Gastroesophageal sphincter (tissue), 4 donors: ENCODE data around the gene MTUS2. TPM values are rescaled to one million over a fixed set of nuclear protein-coding genes. Genes with fewer than 3 reads are reported as not detected.

Experiments
- ATAC-seq: fragments of 150-250 bp; one replicate; pipeline ENCODE4 v1.9.1; 2016; ENCODE audit warnings: mild to moderate bottlenecking, moderate library complexity
- H3K27ac ChIP-seq, 4 donors: fragments of 200-600 bp; sonication (generic) in 3 of 4; 1 replicate in 3 of 4; 2 replicates in 1 of 4; pipeline ENCODE4 v1.5.1; 2016 to 2019
- H3K27me3 ChIP-seq: fragments of 200-600 bp; sonication (generic); one replicate; pipeline ENCODE4 v1.5.1; 2019
- H3K36me3 ChIP-seq, 2 donors: fragments of 200-600 bp; sonication (generic); one replicate each; pipeline ENCODE4 v1.5.1; 2019; ENCODE audit warnings: control low read depth in 1 of 2
- H3K4me1 ChIP-seq, 3 donors: fragments of 200-600 bp; sonication (generic); 1 replicate in 2 of 3; 2 replicates in 1 of 3; pipeline ENCODE4 v1.5.1; 2016 to 2019; ENCODE audit warnings: control low read depth in 2 of 3
- H3K4me3 ChIP-seq, 2 donors: fragments of 200-600 bp; sonication (generic); one replicate each; pipeline ENCODE4 v1.5.1; 2019; ENCODE audit warnings: mild to moderate bottlenecking in 1 of 2, moderate library complexity in 1 of 2
- H3K9me3 ChIP-seq, 3 donors: fragments of 200-600 bp; sonication (generic); one replicate each; pipeline ENCODE4 v1.5.1; 2017 to 2019; ENCODE audit warnings: control low read depth in 2 of 3
- EP300 ChIP-seq: sonication (generic); formaldehyde crosslinking; IDR thresholded peaks from one replicate; pipeline ENCODE4 v1.6.1; 2017; ENCODE audit warnings: antibody characterized with exemption, mild to moderate bottlenecking
- POLR2A ChIP-seq, 2 donors: fragments of 450-650 bp; IDR thresholded peaks; one replicate each; pipeline ENCODE4 v1.6.1; 2017; ENCODE audit warnings: antibody characterized with exemption in 2 of 2, mild to moderate bottlenecking in 2 of 2, moderate library complexity in 1 of 2
- POLR2AphosphoS5 ChIP-seq: sonication (generic); formaldehyde crosslinking; IDR thresholded peaks from one replicate; pipeline ENCODE4 v1.6.1; 2017; ENCODE audit warnings: antibody characterized with exemption
- WGBS, 2 donors: methylation state at CpG; one replicate each; pipeline ENCODE4 v1.1.5; 2018; ENCODE audit warnings: low coverage in 1 of 2; 5-methylcytosine and 5-hydroxymethylcytosine counted together
- total RNA-seq, 4 donors: library from RNA; depleted of rRNA; stranded (reverse); fragments of >200 nt; gene quantifications; one replicate each; pipeline ENCODE4 v1.1.0, GENCODE V29; 2016
- TF ChIP-seq, protein P1 (sequence below), 4 experiments: fragments of 200-600 bp in 2 of 4; fragments of 450-650 bp in 2 of 4; sonication (generic) in 1 of 4; IDR thresholded peaks; one replicate each; pipeline ENCODE4 v1.5.1; 2017 to 2019; ENCODE audit warnings: antibody characterized with exemption in 4 of 4, mild to moderate bottlenecking in 2 of 4, moderate library complexity in 2 of 4

Gene MTUS2
- total RNA-seq, 4 donors from 2014 or later: 0.67 to 36.7 (median 18.4) TPM

DNA sequence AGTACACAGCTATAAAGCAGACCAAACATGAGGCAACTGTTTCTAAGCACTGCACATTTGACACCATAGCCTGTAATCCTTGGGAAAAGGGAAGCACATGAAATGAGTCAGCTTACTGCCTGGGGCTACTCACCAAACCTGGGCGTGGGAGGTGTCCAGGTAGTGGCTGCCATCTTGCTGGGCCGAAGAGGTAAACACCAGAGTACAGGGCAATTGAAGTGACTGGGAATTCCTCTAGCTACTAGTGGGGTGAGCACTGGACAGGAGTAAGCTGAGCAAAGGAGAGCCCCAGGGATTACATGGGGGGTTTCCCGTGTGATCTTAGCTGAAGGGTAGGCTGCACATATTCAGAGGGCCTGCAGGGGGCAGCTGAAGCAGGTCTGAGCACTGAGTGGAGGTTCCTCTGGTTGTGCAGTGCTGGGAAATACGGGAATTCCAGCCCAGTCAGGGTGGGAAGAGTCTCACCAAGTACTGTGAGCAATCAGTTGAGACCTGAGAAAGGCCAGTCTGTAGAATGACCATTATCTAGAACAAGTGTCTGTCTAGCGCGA lies 634.9 kb downstream of the MTUS2 start:
- Histone ChIP-seq H3K27ac (no peak overlapping the region), H3K4me1 (peaks cover 0 to 7% (median 3%) of the 10 kb centered on the region in 3 donors), H3K36me3 (no peaks in the 10 kb centered on the region), H3K4me3 (no peak overlapping the region), H3K9me3 (no peaks in the 10 kb centered on the region), H3K27me3 (no peaks in the 10 kb centered on the region)
- no peak for ATAC-seq
- 60 to 83% methylated on average over 1 to 2 of the region's 6 CpGs for WGBS, 2 donors
- TF ChIP-seq EP300 (no peak), POLR2AphosphoS5 (no peak), POLR2A (IDR thresholded peaks at IDR 0.05) (no peak)
- TF ChIP-seq, protein P1, sequence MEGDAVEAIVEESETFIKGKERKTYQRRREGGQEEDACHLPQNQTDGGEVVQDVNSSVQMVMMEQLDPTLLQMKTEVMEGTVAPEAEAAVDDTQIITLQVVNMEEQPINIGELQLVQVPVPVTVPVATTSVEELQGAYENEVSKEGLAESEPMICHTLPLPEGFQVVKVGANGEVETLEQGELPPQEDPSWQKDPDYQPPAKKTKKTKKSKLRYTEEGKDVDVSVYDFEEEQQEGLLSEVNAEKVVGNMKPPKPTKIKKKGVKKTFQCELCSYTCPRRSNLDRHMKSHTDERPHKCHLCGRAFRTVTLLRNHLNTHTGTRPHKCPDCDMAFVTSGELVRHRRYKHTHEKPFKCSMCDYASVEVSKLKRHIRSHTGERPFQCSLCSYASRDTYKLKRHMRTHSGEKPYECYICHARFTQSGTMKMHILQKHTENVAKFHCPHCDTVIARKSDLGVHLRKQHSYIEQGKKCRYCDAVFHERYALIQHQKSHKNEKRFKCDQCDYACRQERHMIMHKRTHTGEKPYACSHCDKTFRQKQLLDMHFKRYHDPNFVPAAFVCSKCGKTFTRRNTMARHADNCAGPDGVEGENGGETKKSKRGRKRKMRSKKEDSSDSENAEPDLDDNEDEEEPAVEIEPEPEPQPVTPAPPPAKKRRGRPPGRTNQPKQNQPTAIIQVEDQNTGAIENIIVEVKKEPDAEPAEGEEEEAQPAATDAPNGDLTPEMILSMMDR (IDR thresholded peaks at IDR 0.05): no peak

DNA sequence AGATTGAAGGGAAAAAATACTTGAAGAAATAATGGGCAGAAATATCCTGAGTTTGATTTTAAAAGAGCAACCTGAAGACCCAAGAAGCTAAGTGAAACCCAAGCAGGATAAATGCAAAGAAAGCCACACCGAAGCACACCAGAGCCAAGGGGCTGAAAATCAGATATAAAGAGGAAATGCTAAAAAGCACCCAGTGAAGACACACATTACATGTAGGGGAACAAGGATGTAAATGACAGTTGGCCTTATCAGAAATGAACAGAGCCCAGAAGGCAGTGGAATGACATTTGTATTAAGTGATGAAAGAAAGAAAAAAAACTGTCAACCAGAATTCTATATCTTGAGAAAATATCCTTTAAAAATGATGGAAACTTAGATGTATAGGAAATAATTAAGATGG lies 636.3 kb downstream of the MTUS2 start:
- 76% methylated on average over 1 of the region's 1 CpG; no CpG with 5 or more reads in 1 of the 2 donors for WGBS, 2 donors
- no peak overlapping the region for H3K4me3 ChIP-seq
- H3K9me3 ChIP-seq: no peaks in the 10 kb centered on the region
- H3K36me3 ChIP-seq: no peaks in the 10 kb centered on the region
- no peaks in the 10 kb centered on the region for H3K27me3 ChIP-seq
- H3K27ac ChIP-seq: no peak overlapping the region
- TF ChIP-seq EP300: no peak
- TF ChIP-seq POLR2A (IDR thresholded peaks at IDR 0.05): no peak
- TF ChIP-seq POLR2AphosphoS5: no peak
- TF ChIP-seq, protein P1 (IDR thresholded peaks at IDR 0.05): no peak
- H3K4me1 ChIP-seq: peaks cover 0 to 7% (median 3%) of the 10 kb centered on the region in 3 donors
- ATAC-seq: no peak

DNA sequence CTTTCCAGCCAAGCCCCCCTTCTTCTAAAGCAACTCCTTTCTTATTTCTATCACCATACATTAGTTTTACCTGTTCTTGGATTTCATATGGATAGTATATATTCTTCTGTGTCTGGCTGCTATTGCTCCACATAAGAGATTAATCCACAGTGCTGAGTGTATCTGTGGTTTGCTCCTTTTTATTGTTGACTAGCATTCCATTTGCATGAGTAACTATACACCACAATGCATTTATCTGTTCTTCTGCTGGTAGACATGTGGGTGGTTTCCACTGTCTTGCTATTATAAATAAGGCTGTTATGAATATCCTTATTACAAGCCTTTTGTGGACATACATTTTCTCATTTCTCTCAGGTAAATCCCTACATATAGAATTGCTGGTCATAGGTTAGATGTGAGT lies 637.2 kb downstream of the MTUS2 start:
- Histone ChIP-seq H3K27me3 (no peaks in the 10 kb centered on the region), H3K9me3 (no peaks in the 10 kb centered on the region), H3K4me3 (no peak overlapping the region), H3K36me3 (no peaks in the 10 kb centered on the region), H3K27ac (no peak overlapping the region), H3K4me1 (peaks cover 0 to 7% (median 3%) of the 10 kb centered on the region in 3 donors)
- ATAC-seq: no peak
- TF ChIP-seq EP300 (no peak), POLR2AphosphoS5 (no peak), POLR2A (IDR thresholded peaks at IDR 0.05) (no peak)
- TF ChIP-seq, protein P1 (IDR thresholded peaks at IDR 0.05): no peak

DNA sequence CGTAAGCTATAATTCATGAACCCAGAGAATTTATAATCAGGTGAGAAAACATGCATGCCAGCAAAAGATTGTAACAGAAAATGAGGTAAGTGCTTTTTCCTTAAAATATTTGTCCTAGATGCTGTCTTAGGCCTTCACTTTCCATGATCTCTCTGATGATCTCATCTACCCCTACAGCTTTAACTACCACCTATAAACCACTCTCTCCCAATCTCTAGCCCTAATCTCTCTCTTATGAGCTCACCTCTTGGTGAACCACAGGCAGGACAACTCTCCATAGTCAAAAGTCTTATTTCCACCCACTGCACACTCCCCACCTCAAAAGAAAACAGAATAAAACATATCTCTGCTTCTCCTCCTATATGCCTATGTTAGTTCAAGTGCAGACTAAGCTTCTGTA lies 638.3 kb downstream of the MTUS2 start:
- ATAC-seq: no peak
- no peak overlapping the region for H3K27ac ChIP-seq
- H3K4me3 ChIP-seq: no peak overlapping the region
- H3K36me3 ChIP-seq: no peaks in the 10 kb centered on the region
- peaks cover 0 to under 1% (median 0%) of the 10 kb centered on the region in 3 donors for H3K4me1 ChIP-seq
- no peaks in the 10 kb centered on the region for H3K27me3 ChIP-seq
- 94 to 100% methylated on average over 1 of the region's 1 CpG for WGBS, 2 donors
- no peak for TF ChIP-seq POLR2AphosphoS5
- no peak for TF ChIP-seq POLR2A (IDR thresholded peaks at IDR 0.05)
- TF ChIP-seq, protein P1 (IDR thresholded peaks at IDR 0.05): no peak
- no peak for TF ChIP-seq EP300
- H3K9me3 ChIP-seq: no peaks in the 10 kb centered on the region

DNA sequence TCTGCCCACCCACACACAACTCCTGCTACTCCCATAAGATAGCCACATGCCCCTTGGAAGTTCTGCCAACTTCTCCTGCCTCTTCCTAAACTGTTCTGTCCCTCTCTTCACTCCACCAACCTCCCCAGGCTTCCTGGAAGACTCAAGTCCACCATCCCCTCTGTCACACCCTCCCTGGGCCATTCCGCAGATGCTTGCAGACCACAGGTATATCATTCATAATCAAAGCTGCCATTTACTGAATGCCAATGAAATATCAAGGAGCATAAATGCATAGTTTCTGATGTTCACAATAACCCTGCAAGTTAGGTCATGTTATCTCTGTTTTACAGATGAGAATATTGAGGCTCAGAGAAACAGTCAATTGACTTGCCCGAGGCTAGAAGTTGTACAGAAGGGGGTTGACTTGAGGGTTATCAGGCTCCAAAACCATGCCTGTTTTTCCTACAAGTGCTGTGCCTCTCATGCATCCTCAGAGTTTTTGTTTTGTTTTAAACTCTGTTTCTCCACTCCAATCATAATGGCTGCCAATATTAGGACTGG lies 639.7 kb downstream of the MTUS2 start:
- Histone ChIP-seq H3K4me3 (no peak overlapping the region), H3K27ac (no peak overlapping the region), H3K27me3 (no peaks in the 10 kb centered on the region), H3K9me3 (no peaks in the 10 kb centered on the region), H3K36me3 (no peaks in the 10 kb centered on the region), H3K4me1 (no peaks in the 10 kb centered on the region)
- no peak for TF ChIP-seq POLR2A (IDR thresholded peaks at IDR 0.05)
- TF ChIP-seq EP300: no peak
- TF ChIP-seq POLR2AphosphoS5: no peak
- TF ChIP-seq, protein P1 (IDR thresholded peaks at IDR 0.05): no peak
- ATAC-seq: no peak
- WGBS, 2 donors: 80 to 83% methylated on average over 1 of the region's 2 CpGs
